GM21737 (cell line): ENCODE measurements around the gene GLYR1.

Source experiments
- ATAC-seq: cut with Tn5 transposase; IDR thresholded peaks from one replicate; pipeline ENCODE4 v1.9.1; 2021; ENCODE audit warnings: mild to moderate bottlenecking, moderate library complexity; ENCODE audit not compliant: unreplicated experiment

Gene GLYR1

GRCh38 chr16:4852221-4852872, 5.3 kb upstream of the GLYR1 start:
- ATAC-seq = no peak

- ATAC-seq = no peak
These were observed 3.1 kb upstream of the GLYR1 start for GRCh38 chr16:4850211-4850610.

- ATAC-seq = peak; percentile 22
These were observed 893 bp upstream of the GLYR1 start for GRCh38 chr16:4847774-4848587.

GRCh38 chr16:4846503-4846900, 586 bp downstream of the GLYR1 start:
- peak; percentile 9 for ATAC-seq

GRCh38 chr16:4840984-4841383, 6.1 kb downstream of the GLYR1 start:
- no peak for ATAC-seq

GRCh38 chr16:4839942-4840341, 7.1 kb downstream of the GLYR1 start:
- no peak for ATAC-seq

- ATAC-seq = no peak
These were observed 9.2 kb downstream of the GLYR1 start for GRCh38 chr16:4837733-4838501.

GRCh38 chr16:4836727-4837126, 10.4 kb downstream of the GLYR1 start:
- no peak for ATAC-seq

GRCh38 chr16:4833584-4833983, 13.5 kb downstream of the GLYR1 start:
- no peak for ATAC-seq

- no peak for ATAC-seq
These were observed 14.3 kb downstream of the GLYR1 start for GRCh38 chr16:4832698-4833343.

GRCh38 chr16:4831616-4832015, 15.5 kb downstream of the GLYR1 start:
- ATAC-seq = no peak

- ATAC-seq = no peak
These were observed 16.7 kb downstream of the GLYR1 start for GRCh38 chr16:4830408-4830807.

GRCh38 chr16:4828567-4829321, 18.3 kb downstream of the GLYR1 start:
- no peak for ATAC-seq

- no peak for ATAC-seq
These were observed 20.1 kb downstream of the GLYR1 start for GRCh38 chr16:4826980-4827379.

GRCh38 chr16:4826526-4826925, 20.6 kb downstream of the GLYR1 start:
- no peak for ATAC-seq

- ATAC-seq = no peak
These were observed 21.9 kb downstream of the GLYR1 start for GRCh38 chr16:4825196-4825595.

GRCh38 chr16:4820652-4821051, 26.4 kb downstream of the GLYR1 start:
- ATAC-seq = no peak

- ATAC-seq = no peak
These were observed 32.4 kb downstream of the GLYR1 start for GRCh38 chr16:4814542-4815173.

GRCh38 chr16:4814046-4814445, 33.0 kb downstream of the GLYR1 start:
- ATAC-seq = no peak
